ENCODE measurements around the gene NCCRP1.

The NCCRP1 gene

GRCh38 chr19:39246951-39247669, 50.3 kb downstream of the NCCRP1 start:
- peak in 1 of 2 donors; percentile 21 for DNase-seq (ENCODE audit: low read depth in 2 of 2)

- no peak for DNase-seq (ENCODE audit: low read depth in 2 of 2)
Observed at GRCh38 chr19:39247701-39248664, 51.2 kb downstream of the NCCRP1 start.

- no peak for DNase-seq (ENCODE audit: low read depth in 2 of 2)
Observed at GRCh38 chr19:39248806-39249205, 52.0 kb downstream of the NCCRP1 start, which contains the start of gene IFNL4. Gene IFNL4, minus strand, starts transcription at chr19:39248856.

GRCh38 chr19:39251081-39251480, 54.3 kb downstream of the NCCRP1 start:
- DNase-seq (ENCODE audit: low read depth in 2 of 2), result no peak

All from stimulated activated CD4-positive, alpha-beta T cell treated with anti-CD3 and anti-CD28 coated beads, Interleukin-1b, Interleukin-23, amount 100 ng/mL, for 1 hour (primary cell).